NCI-H1105 (cell line): ENCODE results near the gene ENHO.
"Not testable (repeated sequence)": the region's sequence is repeated elsewhere in the genome, so short reads cannot be mapped to it uniquely, and the experiment has no call there.

Experiments used
- DNase-seq: peaks from one replicate; lab custom pipeline; 2025; lab: John Stamatoyannopoulos, UW

ENHO gene

GRCh38 chr9:34506623-34507022 is 16.2 kb downstream of the ENHO start:
- no peak for DNase-seq

DNA sequence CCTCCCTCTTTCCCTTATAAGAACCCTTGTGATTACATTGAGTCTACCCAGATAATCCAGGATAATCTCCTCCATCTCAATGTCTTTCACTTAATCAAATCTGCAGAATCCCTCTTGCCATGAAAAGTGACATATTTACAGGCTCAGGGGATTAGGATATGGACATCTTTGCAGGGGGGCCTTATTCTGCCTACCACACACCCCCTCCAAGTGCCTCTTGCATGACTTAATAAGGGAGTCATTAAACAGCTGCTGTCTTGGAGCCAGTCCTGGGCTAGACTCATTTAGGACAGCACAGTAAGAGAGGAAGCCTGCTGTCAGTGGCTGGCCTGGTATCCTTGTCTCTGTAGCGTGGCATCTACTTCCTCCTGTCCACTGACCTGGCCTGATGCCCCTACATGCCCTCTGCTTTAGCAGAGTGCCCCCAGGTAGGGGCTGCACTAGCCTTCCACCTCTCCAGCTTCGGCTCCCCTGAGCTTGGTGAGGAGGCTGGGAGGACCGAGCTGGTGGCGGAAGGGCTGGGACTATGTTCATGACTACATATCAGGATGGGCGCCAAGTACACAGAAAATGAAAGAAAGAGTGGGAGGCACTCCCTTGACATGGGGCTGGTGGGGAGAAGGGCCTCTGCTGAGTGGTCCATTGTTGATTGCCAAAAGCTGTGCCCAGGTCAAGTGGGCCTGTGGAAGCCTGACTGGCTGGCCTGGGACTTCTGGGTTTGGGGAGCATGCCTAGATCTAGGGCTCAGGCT is 17.2 kb downstream of the ENHO start:
- DNase-seq, result no peak

GRCh38 chr9:34503406-34503805 is 19.4 kb downstream of the ENHO start:
- DNase-seq, result no peak

GRCh38 chr9:34502891-34503290 is 19.9 kb downstream of the ENHO start:
- DNase-seq, result no peak

GRCh38 chr9:34502471-34502870 is 20.3 kb downstream of the ENHO start:
- no peak for DNase-seq

GRCh38 chr9:34501889-34502425 is 20.8 kb downstream of the ENHO start:
- no peak for DNase-seq

DNA sequence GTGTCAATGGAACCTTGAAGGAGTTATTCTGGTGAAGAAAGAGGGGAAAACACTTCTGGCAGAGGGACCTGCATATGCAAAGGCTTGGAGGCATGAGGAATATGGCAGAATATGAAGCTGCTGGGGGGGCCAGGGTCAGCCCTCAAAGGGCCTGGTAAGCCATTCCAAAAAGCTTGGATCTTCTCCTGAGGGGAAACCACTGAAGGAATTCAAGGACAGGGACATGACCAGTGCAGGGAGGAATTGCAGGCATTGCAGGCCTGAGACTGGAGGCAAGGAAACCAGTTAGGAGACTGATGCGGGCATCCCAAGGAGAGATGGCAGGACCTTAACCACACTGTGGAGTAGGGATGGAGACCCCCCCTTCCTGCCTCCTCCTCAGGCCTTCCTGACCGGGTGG is 21.4 kb downstream of the ENHO start:
- no peak for DNase-seq

DNA sequence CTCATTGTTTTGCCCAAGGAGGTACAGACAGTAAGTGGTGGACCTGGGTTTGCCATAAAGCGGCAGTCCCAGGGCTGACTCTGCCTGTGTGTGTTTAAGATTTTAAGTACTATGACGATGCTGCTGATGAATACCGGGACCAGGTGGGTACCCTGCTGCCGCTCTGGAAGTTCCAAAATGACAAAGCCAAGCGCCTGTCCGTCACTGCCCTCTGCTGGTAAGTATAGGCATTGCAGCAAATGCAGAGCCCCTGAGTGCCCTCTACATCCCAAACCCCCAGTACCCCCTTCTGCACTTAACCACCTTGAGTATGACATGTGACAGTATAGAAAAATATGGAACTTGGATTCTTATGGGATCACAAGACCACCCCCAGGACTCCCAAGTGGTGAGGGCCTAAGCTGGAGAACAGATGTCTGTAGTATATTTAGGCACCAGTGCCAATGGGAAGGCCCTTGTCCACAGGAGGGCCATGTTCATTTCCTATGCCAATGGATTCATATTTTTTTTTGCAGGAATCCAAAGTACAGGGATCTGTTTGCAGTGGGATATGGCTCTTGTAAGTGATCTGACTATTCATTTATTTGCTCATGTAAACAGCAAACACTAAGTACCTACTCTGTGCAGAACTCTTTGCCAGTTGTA is 22.0 kb downstream of the ENHO start:
- peak; percentile 49 for DNase-seq

DNA sequence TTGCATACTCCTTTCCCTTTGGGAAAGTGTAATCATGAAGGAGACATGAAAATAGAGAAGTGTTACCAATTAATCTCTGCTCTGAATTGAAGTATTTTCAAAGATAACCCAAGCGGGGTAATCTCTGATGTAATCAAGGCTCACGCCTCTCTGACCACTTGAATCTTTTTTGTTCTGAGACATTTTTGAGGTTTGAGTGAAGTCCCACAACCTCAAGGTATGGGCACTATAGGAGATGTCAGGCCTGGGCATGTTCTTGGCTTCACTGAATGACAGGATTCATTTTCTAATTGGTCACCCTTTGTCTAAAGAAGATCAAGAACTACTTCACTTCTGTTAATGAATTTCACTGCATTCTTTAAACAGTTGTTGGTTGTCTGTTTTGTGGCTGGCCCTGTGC is 23.7 kb downstream of the ENHO start:
- no peak for DNase-seq

DNA sequence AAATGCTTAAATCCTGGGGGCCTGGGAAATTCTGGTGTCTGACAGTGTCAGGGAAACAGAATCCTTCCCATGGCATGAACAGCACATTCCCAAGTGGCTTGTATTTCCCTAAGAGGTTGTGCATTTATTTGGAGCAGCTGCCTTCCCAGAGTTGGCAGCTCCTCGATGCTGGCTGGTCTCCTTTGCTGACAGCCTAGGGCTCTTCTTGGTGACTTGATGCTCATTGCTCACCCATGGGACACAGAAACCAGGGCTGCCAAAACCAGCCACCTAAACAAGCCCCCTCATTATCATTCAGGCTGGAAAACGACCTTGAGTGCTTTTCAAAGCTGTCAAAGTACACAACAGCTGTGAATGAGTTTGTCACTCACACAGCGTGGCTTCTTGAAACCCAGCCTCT is 24.2 kb downstream of the ENHO start:
- no peak for DNase-seq

- no peak for DNase-seq
Observed at GRCh38 chr9:34496149-34496712, 26.6 kb downstream of the ENHO start.

- no peak for DNase-seq
Observed at GRCh38 chr9:34493972-34494535, 28.7 kb downstream of the ENHO start.

DNA sequence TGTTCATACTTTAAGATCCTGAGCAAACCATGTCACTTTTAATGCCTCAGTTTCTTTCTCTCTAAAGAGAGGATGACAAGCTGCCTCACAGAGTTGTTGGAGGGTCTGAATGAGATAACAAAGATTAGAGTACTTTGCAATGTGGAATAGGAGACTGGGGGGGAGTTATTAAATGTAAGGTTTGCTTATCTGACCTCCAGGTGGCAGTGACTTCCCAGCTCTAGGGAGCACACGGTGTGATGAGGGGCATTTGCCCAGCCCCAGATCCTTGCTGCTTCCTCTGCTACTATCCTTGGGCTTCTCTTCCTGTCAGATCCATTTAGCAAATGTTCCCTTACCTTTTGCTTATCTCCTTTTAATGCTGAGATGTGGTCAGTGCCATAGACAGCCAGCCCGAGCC is 30.7 kb downstream of the ENHO start:
- no peak for DNase-seq

DNA sequence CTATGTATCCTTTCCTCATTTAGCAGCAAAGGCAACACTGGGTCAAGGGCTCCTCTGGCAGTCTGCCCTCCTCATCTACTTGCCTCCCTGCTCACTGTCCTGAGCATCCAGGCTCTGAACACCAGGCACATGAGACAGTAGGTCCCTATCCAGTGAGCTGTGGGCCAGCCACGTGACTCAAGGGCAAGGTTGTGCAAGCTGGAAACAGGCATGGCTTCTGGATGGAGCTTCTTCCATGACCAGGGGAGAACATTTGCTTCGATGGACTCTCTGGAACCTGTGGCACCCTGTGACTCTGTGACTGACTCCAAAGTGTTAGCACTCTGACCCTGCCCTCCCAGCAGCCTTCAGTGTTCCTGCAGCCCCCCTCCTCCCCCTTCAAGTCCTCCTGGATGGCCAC is 31.2 kb downstream of the ENHO start:
- DNase-seq, result no peak

- no peak for DNase-seq
Observed at GRCh38 chr9:34490760-34491159, 32.0 kb downstream of the ENHO start.

DNA sequence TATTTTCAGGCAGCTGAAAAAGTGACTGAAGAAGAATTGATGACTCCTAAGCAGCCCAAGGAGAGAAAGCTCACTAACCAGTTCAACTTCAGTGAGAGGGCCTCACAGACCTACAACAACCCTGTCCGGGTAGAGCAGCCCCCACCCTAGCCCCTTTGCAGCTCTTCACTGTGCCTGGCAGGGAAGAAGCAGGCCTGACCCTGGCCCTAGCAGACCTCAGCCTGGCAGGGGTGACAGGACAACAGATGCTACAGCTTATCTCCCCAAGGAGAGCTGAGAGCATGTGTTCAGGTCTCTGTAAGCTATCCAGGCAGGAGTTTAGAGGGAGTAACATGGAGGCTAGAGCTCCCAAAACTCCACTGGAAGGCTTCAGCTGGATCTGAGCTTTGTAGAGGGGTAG is 32.4 kb downstream of the ENHO start:
- DNase-seq, result no peak

DNA sequence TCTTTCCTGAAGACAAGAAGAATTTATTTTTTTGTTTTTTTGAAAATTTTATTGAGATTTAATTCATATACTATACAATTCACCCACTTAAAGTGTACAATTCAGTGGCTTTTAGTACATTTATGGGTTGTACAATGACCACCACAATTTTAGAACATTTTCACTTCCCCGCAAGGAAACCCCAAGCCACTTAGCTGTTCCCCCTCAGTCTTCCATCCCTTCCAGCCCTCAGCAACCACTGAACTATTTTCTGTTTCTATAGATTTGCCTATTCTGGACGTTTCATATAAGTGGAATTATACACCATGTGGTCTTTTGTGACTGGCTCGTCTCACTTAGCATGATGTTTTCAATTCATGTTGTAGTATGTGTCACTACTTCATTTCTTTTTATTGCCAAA is 36.2 kb downstream of the ENHO start:
- DNase-seq, result no peak

- DNase-seq, result no peak
Observed at GRCh38 chr9:34485822-34486221, 37.0 kb downstream of the ENHO start.

- no peak for DNase-seq
Observed at GRCh38 chr9:34484678-34485077, 38.1 kb downstream of the ENHO start.

GRCh38 chr9:34482746-34483145 is 40.0 kb downstream of the ENHO start:
- DNase-seq, result not testable (repeated sequence)

GRCh38 chr9:34481620-34482019 is 41.2 kb downstream of the ENHO start:
- DNase-seq, result not testable (repeated sequence)

- DNase-seq, result no peak
Observed at GRCh38 chr9:34479431-34479866, 43.3 kb downstream of the ENHO start.

DNA sequence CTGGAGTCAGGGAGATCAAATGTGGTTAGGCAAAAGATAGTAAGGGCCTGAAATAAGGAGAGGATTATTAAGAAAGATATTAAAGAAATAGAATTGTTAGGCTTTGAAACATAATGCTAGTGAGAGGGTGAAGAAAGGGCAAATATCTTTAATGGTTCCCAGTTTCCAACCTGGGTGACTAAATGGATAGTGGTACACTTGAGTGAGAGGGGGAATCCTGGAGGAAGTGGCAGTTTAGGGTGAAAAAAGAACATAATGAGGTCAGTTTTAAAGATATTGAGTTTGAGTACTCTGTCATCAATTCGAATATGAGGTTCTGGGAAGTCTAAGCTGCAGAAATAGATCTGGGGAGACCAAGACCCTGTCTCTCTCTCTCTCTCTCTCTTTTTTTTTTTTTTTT is 45.2 kb downstream of the ENHO start:
- no peak for DNase-seq
